Measurements from ENCODE around the gene ZNF331.

Gene ZNF331

DNA sequence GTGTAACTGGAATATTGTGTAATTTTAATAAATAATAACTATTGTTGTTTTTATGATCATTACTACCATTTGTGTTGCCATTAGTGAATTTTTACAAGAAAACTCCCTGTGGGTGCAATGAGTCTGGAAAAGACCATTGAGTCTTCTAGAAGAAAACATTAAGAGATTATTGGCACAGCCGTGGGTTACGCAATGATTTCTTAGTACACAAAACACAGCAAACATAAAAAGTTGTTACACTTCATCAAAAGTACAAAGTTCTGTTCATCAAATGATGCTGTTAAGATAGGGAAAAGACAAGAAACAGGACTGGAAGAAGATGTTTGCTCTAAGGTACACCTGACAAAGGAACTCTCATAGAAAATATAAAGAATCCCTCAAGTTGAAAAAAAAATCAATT, 41.6 kb downstream of the ZNF331 start:
- no peak for DNase-seq

DNA sequence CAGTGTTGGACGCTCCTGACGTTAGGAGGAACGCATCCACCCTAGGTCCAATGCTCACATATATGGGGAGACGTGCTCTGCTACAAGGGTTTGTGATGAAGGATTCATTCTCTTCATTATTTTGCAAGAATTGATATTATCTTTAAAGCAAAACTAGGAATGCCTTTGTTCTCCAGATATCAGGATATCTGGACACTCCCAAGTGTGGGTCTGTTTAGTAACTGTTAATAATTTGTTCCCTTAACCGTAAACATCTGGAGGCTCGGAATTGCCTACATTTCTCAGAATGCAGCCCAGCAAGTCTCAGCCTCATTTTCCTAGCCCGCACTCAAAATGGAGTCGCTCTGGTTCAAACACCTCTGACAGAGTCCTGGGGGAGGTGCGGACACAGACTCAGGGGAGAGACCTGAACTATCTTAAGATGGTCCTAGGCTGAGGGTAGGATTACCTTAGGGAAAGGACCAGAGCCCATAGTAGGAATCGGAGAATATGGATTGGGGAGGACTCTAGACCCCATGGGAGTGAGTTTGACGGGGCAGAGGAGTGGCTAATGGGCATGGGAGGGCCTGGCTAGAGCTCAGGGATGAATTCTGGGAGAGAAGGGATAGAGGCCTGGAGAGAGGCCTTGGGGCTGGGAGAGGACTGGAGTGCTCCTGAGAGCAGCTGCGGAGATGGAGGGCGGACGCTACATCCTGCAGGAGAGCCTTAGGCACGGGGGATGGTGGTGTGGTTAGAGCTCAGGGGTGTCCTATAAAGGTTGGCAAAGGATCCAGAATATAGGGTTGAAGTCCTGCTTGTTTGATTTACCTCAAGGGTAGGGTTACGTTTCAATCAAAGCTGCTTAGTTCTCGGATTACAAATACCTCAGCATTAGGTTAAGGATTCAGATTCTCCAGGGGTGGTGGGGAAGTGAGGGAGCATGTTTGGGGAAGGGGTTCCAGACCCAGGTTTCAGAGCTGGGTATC, 43.2 kb downstream of the ZNF331 start:
- DNase-seq = no peak

DNA sequence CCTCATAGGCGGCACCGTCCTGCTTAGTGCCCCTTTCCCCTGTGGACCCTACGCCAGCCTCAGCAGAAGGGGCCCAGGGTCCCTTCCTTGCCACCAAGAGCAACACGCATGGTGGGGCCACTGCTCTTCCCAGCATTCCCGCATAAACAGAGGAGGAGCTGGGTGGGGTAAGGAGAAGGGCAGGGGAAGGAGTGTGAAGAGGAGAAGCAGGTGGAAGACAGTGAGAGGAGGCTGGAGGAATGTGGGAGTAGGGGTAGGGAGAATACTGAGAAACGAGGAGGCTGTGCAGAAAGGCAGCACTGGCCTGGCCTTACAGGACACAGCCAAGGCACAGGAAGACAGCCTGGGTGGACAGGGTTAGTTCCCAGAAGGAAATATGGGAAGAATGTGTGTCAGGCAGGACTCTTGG, 43.9 kb downstream of the ZNF331 start:
- no peak for DNase-seq

DNA sequence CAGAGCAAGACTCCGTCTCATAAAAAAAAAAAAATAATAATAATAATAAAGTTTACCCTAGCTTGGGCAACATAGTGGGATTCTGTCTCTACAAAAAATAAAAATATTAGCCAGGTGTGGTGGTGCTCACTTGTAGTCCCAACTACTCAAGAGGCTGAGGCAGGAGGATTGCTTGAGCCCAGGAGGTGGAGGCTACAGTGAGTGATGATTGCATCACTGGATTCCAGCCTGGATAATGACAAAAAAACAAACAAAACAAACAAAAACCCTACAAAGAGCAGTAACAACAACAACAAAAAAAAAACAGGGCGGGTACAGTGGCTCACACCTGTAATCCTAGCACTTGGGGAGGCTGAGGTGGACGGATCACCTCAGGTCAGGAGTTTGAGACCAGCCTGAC, 45.2 kb downstream of the ZNF331 start:
- DNase-seq = no peak

DNA sequence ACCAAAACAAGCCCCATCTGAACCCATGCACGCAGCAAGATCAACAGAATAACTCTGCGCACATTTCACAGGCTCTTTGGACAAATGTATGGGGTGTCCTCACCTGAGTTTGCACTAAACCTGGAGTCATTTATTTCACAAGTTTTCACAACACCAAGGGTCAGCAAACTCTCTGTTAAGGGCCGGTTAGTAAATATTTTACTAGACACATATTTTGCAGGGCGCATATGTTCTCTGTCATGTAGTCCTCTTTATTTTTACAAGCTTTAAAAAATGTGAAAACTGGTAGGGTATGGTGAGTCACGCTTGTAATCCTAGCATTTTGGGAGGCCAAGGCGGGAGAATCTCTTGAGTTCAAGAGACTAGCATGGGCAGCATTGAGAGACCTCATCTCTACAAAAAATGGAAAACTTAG, 48.3 kb downstream of the ZNF331 start:
- DNase-seq = no peak

DNA sequence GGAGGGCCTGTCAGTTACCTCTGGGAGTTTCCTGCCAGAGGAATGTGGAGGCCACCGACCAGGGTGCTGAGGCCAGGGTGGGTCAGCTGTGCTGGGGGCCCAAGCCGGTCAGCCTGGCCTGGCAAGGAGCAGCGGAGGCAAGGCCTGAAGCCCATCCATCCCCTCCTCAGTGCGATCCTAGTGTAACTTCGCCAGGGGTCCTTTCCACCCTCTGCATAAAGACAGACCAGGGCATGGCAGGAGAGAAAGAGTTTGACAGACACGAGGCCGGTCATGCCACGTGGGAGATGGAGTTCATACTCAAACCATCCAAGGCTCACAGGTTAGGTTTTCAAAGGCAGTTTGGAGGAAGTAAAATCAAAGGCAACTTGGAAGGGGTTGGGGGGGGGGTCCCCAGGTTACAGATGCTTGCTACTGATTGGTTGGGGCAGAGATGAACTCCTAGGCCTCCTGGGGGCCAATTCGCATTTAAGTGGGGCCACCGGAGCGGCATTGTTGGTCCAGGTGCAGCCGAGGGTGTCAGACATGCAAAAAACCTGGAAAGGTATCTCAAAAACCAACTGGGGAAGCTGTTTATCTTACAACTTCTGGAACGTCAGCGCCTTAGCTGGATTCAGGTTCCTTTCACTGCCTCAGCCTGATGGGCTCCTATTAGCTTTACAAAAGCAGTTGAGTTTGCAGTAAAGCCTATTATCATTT, 57.0 kb downstream of the ZNF331 start:
- no peak for DNase-seq

DNA sequence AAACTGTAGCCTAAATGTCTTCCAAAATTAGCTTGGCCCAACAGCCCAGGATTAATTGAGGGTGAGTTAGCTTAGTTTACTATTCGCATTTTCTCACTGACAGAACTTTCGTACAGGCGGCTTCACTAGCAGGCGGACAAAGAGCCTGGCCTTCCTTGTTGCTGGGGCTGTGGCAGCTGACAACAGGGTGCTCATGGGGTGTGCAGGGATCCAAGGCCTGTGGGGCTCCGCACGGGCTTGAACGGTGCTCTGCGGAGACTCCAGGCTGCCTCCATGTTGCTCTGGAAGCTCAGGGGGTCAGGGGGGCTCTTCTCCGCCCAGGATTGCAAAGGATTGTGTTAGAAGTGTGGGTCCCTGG, 57.5 kb downstream of the ZNF331 start:
- DNase-seq = no peak

DNA sequence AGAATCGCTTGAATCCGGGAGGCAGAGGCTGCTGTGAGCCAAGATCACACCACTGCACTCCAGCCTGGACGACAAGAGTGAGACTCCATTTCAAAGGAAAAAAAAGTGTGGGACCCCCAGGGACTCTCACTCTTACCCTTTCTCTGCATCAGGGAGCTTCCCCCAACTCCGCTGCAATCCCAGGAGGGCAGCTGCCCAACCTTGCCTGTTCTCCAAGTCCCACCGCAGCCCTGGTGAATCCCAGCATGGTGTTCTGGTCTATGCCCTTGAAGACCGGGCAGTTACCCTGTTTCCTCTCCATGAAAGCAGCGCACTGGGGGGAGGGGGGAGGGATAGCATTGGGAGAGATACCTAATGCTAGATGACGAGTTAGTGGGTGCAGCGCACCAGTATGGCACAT, 58.1 kb downstream of the ZNF331 start:
- DNase-seq = no peak

DNA sequence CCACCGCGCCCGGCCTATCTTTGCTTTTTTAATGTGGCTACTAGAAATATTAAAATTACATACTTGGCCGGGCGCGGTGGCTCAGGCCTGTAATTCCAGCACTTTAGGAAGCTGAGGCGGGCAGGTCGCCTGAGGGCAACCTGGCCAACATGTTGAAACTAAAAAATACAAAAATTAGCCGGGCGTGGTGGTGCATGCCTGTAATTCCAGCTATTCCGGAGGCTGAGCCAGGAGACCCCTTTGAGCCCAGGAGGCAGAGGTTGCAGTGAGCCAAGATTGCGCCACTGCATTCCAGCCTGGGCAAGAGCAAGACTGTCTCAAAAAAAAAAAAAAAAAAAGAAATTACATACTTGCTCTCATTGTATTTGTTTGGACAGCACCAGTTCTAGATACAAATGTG, 59.1 kb downstream of the ZNF331 start:
- DNase-seq = no peak

DNA sequence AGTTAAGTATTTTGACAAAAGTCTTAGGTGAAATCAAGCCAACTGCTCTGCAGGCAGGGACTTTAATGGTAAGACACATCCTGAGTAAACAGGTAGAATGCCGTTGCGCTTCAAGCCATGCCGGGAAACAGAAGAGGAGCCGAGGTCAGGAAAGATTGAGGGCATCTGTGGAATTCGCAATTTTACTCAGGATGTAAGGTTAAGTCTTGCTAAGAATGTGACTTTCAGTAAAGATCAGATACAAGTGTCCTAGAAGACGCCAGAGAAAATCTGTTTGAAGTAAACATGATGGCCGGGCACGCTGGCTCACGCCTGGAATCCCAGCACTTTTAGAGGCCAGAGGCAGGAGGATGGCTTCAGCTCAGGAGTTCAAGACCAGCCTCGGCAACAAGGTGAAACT, 60.4 kb downstream of the ZNF331 start:
- no peak for DNase-seq

DNA sequence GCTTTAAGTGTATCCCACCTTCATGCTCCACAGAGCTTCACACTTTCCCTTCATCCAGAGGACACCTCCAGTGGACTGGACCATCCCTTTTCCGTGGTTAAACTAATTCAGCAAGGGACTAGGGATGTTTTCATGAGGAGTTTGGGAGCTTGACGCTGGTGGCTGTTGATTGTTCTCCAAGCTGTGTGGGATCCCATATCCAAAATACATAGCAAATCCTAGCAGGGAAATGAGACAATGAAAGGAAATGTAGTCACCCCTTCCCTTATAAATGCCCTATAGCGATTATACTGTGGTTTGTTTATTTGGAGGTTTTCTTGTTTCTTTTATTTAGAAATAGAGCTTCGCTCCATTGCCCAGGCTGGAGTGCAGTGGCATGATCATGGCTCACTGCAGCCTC, 62.3 kb downstream of the ZNF331 start:
- DNase-seq = no peak

DNA sequence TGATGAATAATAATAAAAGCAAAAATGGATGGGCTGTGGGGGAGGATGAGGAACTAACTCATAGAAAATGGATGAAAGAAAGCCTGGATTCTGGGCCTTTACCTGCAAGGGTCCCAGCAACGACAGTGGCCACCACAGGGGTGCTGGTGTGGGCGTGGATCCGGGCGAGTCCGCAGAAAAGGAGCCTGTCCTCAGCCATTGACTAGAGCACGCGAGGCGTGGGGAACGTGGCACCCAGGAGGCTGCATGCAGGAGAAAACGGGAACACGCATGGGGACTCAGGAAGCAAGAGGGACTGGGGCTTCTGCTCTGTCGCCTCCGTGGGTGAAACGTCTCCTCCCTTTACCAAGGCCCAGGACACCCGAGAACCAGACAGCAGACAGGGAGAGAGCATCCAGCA, 68.1 kb downstream of the ZNF331 start:
- no peak for DNase-seq

DNA sequence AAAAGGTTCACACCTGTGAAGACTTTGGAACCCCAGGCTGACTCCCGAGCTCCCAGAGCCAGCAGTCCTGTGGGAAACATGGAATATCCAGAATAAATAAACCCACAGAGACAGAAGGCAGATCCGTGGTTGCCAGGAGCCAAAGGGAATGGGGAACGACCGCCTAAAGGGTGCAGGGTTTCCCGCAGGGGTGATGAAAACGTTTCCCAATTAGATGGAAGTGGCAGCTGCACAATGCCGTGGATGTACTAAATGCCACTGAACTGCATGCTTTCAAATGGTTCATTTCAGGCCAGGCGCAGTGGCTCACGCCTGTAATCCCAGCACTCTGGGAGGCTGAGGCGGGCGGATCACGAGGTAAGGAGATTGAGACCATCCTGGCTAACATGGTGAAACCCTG, 70.4 kb downstream of the ZNF331 start:
- DNase-seq = no peak

DNA sequence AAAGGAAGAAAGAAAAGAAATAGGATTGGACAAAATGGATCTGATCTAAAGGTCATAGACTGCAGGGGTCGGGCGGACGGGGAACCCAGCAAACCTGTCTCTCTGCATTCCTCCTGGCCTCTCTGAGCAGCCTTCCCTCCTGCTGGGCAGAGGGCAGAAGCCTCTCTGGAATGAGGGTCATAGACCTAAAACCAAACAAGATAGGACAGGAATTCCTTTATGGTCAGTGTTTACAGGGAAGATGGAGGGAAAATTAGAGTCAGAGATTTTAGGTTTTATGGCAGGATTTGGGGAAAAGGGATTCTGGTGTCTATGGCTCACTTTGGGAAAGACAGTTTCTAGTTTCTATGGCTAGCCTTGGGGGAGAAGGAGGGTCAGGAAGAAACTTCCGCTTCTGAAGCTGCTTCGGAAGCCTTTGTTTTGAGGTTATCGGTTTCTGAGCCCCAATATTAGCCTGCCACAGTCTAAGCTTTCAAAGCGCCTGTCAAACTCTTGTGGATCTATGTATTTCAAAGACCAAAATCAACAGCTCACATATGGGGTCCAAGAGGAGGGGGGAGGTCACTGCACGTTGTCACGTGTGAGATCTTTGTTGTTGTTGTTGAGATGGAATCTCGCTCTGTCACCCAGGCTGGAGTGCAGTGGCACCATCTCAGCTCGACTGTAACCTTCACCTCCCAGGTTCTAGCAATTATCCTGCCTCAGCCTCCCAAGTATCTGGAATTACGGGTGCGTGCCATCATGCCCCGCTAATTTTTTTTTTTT, 75.0 kb downstream of the ZNF331 start:
- DNase-seq = no peak

DNA sequence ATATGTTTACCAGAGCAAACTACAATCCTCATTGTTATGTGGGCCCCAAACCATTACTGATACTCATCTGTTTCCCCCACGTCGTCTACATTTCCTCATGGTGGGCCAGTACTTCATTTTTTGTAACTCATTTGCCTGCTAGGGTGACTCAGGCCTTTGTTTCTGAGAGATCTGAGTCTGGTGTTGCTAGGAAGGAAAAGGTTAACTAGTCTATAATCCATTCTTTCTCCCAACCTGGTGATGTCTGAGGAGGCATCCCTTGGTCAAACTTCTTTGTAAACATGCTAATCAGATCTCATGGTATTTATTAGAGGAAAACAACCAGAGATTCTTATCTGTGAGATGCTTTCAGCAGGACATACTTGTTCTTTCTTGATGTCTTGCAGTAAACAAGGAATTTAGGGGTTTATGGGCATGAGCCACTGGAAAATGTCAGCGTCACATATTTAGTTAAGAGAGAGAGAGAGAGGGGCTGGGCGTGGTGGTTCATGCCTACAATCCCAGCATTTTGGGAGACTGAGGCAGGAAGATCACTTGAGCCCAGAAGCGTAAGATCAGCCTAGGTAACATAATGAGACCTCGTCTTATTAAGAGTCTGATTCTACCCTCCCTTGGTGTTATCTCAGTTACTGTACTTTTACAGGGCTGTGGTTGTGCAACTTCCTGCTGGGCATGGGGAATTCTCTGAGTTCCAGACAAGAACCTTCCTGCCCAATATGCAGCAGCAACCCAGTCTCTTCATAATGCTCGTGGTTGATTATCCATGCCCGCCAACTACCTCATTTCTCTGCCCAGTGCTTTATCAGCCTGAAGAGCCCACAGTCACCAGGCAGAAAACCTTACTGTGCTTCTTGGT, 84.2 kb downstream of the ZNF331 start:
- DNase-seq = no peak

DNA sequence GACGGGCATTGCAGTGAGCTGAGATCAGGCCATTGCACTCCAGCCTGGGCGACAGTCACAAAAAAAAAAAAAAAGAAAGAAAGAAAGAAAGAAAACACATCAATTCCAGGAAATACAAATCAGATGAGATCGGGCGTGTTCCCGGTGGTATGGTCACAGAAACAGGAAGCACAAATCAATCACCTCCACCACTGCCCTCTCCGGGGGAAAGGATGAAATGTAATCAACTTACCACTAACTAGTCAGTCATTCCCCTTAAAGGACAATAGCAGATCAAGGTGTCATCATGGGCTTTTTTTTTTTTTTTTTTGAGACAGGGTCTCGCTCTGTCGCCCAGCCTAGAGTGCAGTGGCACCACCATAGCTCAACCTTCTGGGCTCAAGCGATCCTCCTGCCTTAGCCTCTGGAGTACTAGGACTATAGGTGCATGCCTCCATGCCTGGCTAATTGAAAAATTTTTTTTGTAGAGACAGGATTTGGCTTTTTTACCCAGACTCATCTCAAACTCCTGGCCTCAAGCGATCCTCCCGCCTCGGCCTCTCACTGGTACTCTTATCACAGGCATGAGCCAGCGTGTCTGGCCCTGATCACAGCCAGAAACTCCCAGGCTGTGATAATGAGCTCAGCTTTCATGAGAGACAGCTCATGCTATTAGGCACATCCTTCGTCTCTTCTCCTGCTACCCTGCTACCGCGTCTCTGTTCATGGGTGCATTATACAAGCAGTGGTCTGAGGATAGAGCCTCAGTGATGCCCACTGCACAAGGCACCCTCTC, 87.0 kb downstream of the ZNF331 start:
- no peak for DNase-seq

DNA sequence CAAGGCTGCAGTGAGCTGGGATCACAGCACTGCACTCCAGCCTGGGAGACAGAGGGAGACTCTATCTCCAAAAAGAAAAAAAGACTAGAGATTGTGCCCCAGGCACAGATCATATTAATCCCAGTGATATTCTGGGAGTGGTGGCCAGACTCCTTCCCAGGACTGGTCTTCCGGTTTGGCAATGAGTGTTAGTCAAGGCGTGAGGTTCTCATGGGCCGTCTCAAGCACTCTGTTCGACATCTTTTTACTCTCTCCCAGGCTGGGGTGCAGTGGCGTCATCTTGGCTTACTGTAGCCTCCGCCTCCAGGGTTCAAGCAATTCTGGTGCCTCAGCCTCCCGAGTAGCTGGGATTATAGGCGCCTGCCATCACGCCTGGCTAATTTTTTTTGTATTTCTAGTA, 88.5 kb downstream of the ZNF331 start:
- no peak for DNase-seq

DNA sequence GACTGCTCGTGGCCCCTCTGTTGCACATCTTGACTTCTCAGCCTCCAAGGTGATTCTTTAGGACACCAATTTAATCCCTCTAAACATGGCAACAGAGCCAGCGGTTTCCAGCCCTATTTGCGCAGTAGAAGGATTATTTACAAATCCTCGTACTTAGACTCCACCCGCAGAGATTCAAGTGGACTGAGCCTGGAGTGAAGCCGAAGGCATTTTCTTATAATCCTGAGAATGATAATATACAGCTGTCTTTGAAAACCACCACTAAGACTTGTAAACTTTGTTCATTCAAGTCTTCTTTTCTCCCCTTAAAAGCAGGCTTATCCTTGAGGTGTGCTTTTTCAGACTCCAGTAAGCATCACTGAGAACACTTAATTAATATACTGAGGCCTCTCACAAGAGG, 89.0 kb downstream of the ZNF331 start:
- DNase-seq = no peak

All from NCI-H1930 (cell line).